Measurements from ENCODE around the gene PAOX. TPM values are rescaled to one million over a fixed set of nuclear protein-coding genes. Genes with fewer than 3 reads are reported as not detected.
A peak's percentile ranks its signal among the peaks of the same experiment; 100 is the strongest.

Gene PAOX
- total and polyA plus RNA-seq, 9 of the 15 experiments (the other 6 are each of a cell fraction or from before 2014, with no cell fraction given): 0.80 to 6.4 (median 2.6) TPM

DNA sequence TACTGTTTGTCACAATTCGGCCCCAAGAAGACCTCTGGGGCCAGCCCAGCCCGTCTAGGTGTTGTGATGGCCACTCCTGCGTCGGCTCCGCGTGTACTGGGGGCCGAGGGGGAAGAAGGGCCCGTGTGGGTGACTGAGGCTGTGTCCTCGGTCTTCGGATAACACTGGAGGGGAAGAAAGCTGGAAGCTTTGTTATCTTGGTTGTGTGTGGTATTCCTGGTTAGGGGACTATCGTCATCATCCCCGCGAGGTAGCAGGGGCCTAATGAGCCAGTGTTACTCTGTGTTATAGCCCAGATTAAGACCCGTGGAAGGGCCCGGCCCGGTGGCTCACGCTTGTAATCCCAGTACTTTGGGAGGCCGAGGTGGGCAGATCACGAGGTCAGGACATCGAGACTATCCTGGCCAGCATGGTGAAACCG, 15.7 kb downstream of the PAOX start (continued):
- TF ChIP-seq, protein P1, sequence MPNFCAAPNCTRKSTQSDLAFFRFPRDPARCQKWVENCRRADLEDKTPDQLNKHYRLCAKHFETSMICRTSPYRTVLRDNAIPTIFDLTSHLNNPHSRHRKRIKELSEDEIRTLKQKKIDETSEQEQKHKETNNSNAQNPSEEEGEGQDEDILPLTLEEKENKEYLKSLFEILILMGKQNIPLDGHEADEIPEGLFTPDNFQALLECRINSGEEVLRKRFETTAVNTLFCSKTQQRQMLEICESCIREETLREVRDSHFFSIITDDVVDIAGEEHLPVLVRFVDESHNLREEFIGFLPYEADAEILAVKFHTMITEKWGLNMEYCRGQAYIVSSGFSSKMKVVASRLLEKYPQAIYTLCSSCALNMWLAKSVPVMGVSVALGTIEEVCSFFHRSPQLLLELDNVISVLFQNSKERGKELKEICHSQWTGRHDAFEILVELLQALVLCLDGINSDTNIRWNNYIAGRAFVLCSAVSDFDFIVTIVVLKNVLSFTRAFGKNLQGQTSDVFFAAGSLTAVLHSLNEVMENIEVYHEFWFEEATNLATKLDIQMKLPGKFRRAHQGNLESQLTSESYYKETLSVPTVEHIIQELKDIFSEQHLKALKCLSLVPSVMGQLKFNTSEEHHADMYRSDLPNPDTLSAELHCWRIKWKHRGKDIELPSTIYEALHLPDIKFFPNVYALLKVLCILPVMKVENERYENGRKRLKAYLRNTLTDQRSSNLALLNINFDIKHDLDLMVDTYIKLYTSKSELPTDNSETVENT (CRISPR knock-in tag; IDR thresholded peaks at IDR 0.05): no peak
- TF ChIP-seq, protein P2, sequence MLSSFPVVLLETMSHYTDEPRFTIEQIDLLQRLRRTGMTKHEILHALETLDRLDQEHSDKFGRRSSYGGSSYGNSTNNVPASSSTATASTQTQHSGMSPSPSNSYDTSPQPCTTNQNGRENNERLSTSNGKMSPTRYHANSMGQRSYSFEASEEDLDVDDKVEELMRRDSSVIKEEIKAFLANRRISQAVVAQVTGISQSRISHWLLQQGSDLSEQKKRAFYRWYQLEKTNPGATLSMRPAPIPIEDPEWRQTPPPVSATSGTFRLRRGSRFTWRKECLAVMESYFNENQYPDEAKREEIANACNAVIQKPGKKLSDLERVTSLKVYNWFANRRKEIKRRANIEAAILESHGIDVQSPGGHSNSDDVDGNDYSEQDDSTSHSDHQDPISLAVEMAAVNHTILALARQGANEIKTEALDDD (IDR thresholded peaks at IDR 0.05): peak; percentile 28; the same call in 1 of the 2 replicates
- TF ChIP-seq ZNF274 (IDR thresholded peaks at IDR 0.05; ENCODE audit: borderline replicate concordance, low read depth, low read length): no peak
- no peak for TF ChIP-seq SAP30 (IDR thresholded peaks at IDR 0.05; ENCODE audit: borderline replicate concordance, insufficient read depth, low read depth, low read length, poor library complexity, severe bottlenecking)
- TF ChIP-seq ZBTB12 (CRISPR knock-in tag; IDR thresholded peaks at IDR 0.05): no peak
- TF ChIP-seq POLR2AphosphoS5 (IDR thresholded peaks at IDR 0.05; ENCODE audit: control insufficient read depth, insufficient read depth, low read depth, low read length): no peak
- TF ChIP-seq RHOXF2B (CRISPR knock-in tag; conservative IDR thresholded peaks at IDR 0.05): no peak
- TF ChIP-seq ZFX (CRISPR knock-in tag; IDR thresholded peaks at IDR 0.05): peak; percentile 8; the same call in 1 of the 2 replicates
- TF ChIP-seq ZBTB26 (CRISPR knock-in tag; IDR thresholded peaks at IDR 0.05): no peak
- TF ChIP-seq KLF16 (IDR thresholded peaks at IDR 0.05): no peak
- no peak for TF ChIP-seq ZNF174 (CRISPR knock-in tag; IDR thresholded peaks at IDR 0.05)
- TF ChIP-seq TFE3 (CRISPR knock-in tag; IDR thresholded peaks at IDR 0.05): 0 out of 2 replicates have a peak, but pooled peaks have one; percentile 30
- no peak for TF ChIP-seq ZNF717 (CRISPR knock-in tag; IDR thresholded peaks at IDR 0.05)

Data from K562 (cell line).